ENCODE results near the gene SPDYE2. TPM values are rescaled to one million over a fixed set of nuclear protein-coding genes. Genes with fewer than 3 reads are reported as not detected.
A peak's percentile ranks its signal among the peaks of the same experiment; 100 is the strongest.

The SPDYE2 gene
- total and polyA plus RNA-seq, 2 of the 13 experiments (the other 11 are each of a cell fraction or from before 2014, with no cell fraction given), result not detected

DNA sequence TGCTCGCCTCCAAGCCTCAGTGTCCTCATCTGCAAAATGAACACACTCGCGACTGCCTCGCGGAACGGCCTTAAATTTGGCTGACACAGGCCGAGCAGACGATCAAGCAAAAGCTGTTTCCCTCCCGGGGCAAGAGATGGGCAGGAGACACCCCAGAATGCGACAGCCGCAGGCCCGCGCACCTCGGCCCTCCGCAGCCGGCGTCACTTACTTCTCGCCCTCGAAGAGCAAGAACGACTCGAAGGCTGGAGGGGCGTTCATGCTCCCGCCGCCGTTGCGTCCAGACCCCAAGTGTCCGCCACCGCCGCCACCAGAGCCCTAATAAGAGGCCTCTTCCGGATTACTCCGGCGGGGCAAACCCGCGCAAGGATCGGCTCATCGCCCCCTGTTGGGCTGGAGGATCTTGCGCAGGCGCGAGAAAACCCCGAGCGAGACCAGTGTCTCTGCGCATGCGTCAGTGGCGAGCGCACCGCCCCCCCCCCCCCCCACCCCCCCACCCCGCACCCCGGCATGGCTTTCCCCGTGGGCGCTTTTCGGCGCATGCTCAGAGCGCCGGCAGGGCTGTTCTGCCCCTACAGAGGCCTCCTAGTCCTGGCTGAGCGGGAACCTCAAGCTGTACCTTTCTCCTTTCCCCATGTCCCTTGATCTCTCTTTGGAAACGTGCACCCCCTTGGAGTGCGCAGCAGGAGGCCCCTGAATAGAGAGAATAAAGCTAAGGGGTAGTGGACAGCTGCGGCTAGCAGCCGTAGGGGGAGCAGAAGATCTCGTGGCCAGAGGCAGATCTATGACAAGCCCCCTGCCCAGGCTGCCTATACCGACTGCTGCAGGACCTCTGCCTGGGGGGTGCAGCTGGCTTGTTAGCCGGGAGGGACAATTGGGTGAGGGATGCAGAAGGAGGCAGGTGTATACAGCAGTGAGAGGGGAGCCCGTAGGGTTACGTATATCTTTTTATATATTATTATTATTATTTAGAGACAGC, 21.5 kb downstream of the SPDYE2 start, which contains the start of gene POLR2J3 (continued):
- TF ChIP-seq ZBTB7B (CRISPR knock-in tag; IDR thresholded peaks at IDR 0.05) (peak; percentile 74), CBX5 (CRISPR knock-in tag; IDR thresholded peaks at IDR 0.05; ENCODE audit: borderline replicate concordance) (peak; percentile 84; the same call in 1 of the 2 replicates), SALL2 (CRISPR knock-in tag; IDR thresholded peaks at IDR 0.05) (peak; percentile 82; the same call in 1 of the 2 replicates), KAT8 (CRISPR knock-in tag; IDR thresholded peaks at IDR 0.05) (peak; percentile 95), MIER3 (CRISPR knock-in tag; IDR thresholded peaks at IDR 0.05; ENCODE audit: borderline replicate concordance) (0 out of 2 replicates have a peak, but pooled peaks have one; percentile 68), POLR2AphosphoS5 (IDR thresholded peaks at IDR 0.05; ENCODE audit: low read depth, low read length) (peak; percentile 44; the same call in 1 of the 2 replicates), SMAD3 (CRISPR knock-in tag; IDR thresholded peaks at IDR 0.05) (0 out of 2 replicates have a peak, but pooled peaks have one; percentile 56), YY1 (IDR thresholded peaks at IDR 0.05; ENCODE audit: insufficient read depth, insufficient replicate concordance, low read depth, low read length) (peak; percentile 56), PHF8 (CRISPR knock-in tag; IDR thresholded peaks at IDR 0.05) (peak; percentile 94), ZFP90 (CRISPR knock-in tag; IDR thresholded peaks at IDR 0.05; ENCODE audit: borderline replicate concordance) (peak; percentile 61; the same call in 1 of the 2 replicates), KDM2A (CRISPR knock-in tag; IDR thresholded peaks at IDR 0.05; ENCODE audit: borderline replicate concordance, low read depth) (peak; percentile 91), CBFB (CRISPR knock-in tag; IDR thresholded peaks at IDR 0.05) (peak; percentile 85)
- TF ChIP-seq, protein P1, sequence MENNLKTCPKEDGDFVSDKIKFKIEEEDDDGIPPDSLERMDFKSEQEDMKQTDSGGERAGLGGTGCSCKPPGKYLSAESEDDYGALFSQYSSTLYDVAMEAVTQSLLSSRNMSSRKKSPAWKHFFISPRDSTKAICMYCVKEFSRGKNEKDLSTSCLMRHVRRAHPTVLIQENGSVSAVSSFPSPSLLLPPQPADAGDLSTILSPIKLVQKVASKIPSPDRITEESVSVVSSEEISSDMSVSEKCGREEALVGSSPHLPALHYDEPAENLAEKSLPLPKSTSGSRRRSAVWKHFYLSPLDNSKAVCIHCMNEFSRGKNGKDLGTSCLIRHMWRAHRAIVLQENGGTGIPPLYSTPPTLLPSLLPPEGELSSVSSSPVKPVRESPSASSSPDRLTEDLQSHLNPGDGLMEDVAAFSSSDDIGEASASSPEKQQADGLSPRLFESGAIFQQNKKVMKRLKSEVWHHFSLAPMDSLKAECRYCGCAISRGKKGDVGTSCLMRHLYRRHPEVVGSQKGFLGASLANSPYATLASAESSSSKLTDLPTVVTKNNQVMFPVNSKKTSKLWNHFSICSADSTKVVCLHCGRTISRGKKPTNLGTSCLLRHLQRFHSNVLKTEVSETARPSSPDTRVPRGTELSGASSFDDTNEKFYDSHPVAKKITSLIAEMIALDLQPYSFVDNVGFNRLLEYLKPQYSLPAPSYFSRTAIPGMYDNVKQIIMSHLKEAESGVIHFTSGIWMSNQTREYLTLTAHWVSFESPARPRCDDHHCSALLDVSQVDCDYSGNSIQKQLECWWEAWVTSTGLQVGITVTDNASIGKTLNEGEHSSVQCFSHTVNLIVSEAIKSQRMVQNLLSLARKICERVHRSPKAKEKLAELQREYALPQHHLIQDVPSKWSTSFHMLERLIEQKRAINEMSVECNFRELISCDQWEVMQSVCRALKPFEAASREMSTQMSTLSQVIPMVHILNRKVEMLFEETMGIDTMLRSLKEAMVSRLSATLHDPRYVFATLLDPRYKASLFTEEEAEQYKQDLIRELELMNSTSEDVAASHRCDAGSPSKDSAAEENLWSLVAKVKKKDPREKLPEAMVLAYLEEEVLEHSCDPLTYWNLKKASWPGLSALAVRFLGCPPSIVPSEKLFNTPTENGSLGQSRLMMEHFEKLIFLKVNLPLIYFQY (CRISPR knock-in tag; IDR thresholded peaks at IDR 0.05; ENCODE audit: borderline replicate concordance), result 0 out of 2 replicates have a peak, but pooled peaks have one; percentile 34
- TF ChIP-seq, protein P2, sequence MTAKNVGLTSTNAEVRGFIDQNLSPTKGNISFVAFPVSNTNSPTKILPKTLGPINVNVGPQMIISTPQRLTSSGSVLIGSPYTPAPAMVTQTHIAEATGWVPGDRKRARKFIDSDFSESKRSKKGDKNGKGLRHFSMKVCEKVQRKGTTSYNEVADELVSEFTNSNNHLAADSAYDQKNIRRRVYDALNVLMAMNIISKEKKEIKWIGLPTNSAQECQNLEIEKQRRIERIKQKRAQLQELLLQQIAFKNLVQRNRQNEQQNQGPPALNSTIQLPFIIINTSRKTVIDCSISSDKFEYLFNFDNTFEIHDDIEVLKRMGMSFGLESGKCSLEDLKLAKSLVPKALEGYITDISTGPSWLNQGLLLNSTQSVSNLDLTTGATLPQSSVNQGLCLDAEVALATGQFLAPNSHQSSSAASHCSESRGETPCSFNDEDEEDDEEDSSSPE (CRISPR knock-in tag; IDR thresholded peaks at IDR 0.05), result peak; percentile 77
- TF ChIP-seq, protein P3, sequence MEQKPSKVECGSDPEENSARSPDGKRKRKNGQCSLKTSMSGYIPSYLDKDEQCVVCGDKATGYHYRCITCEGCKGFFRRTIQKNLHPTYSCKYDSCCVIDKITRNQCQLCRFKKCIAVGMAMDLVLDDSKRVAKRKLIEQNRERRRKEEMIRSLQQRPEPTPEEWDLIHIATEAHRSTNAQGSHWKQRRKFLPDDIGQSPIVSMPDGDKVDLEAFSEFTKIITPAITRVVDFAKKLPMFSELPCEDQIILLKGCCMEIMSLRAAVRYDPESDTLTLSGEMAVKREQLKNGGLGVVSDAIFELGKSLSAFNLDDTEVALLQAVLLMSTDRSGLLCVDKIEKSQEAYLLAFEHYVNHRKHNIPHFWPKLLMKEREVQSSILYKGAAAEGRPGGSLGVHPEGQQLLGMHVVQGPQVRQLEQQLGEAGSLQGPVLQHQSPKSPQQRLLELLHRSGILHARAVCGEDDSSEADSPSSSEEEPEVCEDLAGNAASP (CRISPR knock-in tag; IDR thresholded peaks at IDR 0.05; ENCODE audit: borderline replicate concordance), result peak; percentile 64
- TF ChIP-seq, protein P4, sequence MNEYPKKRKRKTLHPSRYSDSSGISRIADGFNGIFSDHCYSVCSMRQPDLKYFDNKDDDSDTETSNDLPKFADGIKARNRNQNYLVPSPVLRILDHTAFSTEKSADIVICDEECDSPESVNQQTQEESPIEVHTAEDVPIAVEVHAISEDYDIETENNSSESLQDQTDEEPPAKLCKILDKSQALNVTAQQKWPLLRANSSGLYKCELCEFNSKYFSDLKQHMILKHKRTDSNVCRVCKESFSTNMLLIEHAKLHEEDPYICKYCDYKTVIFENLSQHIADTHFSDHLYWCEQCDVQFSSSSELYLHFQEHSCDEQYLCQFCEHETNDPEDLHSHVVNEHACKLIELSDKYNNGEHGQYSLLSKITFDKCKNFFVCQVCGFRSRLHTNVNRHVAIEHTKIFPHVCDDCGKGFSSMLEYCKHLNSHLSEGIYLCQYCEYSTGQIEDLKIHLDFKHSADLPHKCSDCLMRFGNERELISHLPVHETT (CRISPR knock-in tag; conservative IDR thresholded peaks at IDR 0.05), result 0 out of 2 replicates have a peak, but pooled peaks have one; percentile 75
- TF ChIP-seq, protein P5, sequence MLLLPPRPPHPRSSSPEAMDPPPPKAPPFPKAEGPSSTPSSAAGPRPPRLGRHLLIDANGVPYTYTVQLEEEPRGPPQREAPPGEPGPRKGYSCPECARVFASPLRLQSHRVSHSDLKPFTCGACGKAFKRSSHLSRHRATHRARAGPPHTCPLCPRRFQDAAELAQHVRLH (CRISPR knock-in tag; IDR thresholded peaks at IDR 0.05; ENCODE audit: borderline replicate concordance, low read depth), result 0 out of 2 replicates have a peak, but pooled peaks have one; percentile 92
